ENCODE results near the gene SLC7A7.

The SLC7A7 gene

GRCh38 chr14:22776215-22776614, 39.0 kb downstream of the SLC7A7 start:
- H3K27ac ChIP-seq (ENCODE audit: extremely low read depth, low read depth, low read length), result no peak overlapping the region
- no peak overlapping the region for H3K4me3 ChIP-seq (ENCODE audit: low read depth, low read length)
- no peaks in the 10 kb centered on the region for H3K9me3 ChIP-seq (ENCODE audit: control insufficient read depth, insufficient read depth, low read depth, low read length)
- H3K4me1 ChIP-seq (ENCODE audit: control insufficient read depth, insufficient read depth, low read length), result no peaks in the 10 kb centered on the region
- peaks cover 8 to 34% of the 10 kb centered on the region in 2 experiments; a peak in 2 of 3 replicates for H3K36me3 ChIP-seq (ENCODE audit: control insufficient read depth in 2 of 2, insufficient read depth in 1 of 2, low read length in 2 of 2)
- no peak for TF ChIP-seq KLF9 (tag by site-specific recombination; IDR thresholded peaks at IDR 0.05; ENCODE audit: low read depth)
- no peak for TF ChIP-seq ZNF530 (tag by site-specific recombination; IDR thresholded peaks at IDR 0.05; ENCODE audit: low read depth)
- no peak for TF ChIP-seq ATF2 (tag by site-specific recombination; IDR thresholded peaks at IDR 0.05; ENCODE audit: low read depth)
- TF ChIP-seq ZNF404 (tag by site-specific recombination; IDR thresholded peaks at IDR 0.05), result no peak
- TF ChIP-seq ZFP37 (tag by site-specific recombination; IDR thresholded peaks at IDR 0.05), result no peak
- no peak for TF ChIP-seq GLIS2 (tag by site-specific recombination; IDR thresholded peaks at IDR 0.05)
- TF ChIP-seq, protein P1, sequence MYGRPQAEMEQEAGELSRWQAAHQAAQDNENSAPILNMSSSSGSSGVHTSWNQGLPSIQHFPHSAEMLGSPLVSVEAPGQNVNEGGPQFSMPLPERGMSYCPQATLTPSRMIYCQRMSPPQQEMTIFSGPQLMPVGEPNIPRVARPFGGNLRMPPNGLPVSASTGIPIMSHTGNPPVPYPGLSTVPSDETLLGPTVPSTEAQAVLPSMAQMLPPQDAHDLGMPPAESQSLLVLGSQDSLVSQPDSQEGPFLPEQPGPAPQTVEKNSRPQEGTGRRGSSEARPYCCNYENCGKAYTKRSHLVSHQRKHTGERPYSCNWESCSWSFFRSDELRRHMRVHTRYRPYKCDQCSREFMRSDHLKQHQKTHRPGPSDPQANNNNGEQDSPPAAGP (tag by site-specific recombination; IDR thresholded peaks at IDR 0.05), result no peak
- TF ChIP-seq FEZF1 (tag by site-specific recombination; IDR thresholded peaks at IDR 0.05), result no peak
- TF ChIP-seq, protein P2, sequence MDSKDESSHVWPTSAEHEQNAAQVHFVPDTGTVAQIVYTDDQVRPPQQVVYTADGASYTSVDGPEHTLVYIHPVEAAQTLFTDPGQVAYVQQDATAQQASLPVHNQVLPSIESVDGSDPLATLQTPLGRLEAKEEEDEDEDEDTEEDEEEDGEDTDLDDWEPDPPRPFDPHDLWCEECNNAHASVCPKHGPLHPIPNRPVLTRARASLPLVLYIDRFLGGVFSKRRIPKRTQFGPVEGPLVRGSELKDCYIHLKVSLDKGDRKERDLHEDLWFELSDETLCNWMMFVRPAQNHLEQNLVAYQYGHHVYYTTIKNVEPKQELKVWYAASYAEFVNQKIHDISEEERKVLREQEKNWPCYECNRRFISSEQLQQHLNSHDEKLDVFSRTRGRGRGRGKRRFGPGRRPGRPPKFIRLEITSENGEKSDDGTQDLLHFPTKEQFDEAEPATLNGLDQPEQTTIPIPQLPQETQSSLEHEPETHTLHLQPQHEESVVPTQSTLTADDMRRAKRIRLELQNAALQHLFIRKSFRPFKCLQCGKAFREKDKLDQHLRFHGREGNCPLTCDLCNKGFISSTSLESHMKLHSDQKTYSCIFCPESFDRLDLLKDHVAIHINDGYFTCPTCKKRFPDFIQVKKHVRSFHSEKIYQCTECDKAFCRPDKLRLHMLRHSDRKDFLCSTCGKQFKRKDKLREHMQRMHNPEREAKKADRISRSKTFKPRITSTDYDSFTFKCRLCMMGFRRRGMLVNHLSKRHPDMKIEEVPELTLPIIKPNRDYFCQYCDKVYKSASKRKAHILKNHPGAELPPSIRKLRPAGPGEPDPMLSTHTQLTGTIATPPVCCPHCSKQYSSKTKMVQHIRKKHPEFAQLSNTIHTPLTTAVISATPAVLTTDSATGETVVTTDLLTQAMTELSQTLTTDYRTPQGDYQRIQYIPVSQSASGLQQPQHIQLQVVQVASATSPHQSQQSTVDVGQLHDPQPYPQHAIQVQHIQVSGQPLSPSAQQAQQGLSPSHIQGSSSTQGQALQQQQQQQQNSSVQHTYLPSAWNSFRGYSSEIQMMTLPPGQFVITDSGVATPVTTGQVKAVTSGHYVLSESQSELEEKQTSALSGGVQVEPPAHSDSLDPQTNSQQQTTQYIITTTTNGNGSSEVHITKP (tag by site-specific recombination; IDR thresholded peaks at IDR 0.05), result no peak
- no peak for TF ChIP-seq ZIC2 (tag by site-specific recombination; IDR thresholded peaks at IDR 0.05)
- no peak for TF ChIP-seq ZNF169 (tag by site-specific recombination; IDR thresholded peaks at IDR 0.05)
- TF ChIP-seq ZNF623 (tag by site-specific recombination; IDR thresholded peaks at IDR 0.05), result no peak
- TF ChIP-seq ZBTB11 (tag by site-specific recombination; conservative IDR thresholded peaks at IDR 0.05; ENCODE audit: low read depth), result no peak
- no peak for TF ChIP-seq ZBTB10 (tag by site-specific recombination; IDR thresholded peaks at IDR 0.05)
- no peak for TF ChIP-seq GLI4 (tag by site-specific recombination; IDR thresholded peaks at IDR 0.05)
- no peak for TF ChIP-seq BCL11B (tag by site-specific recombination; IDR thresholded peaks at IDR 0.05; ENCODE audit: low read depth)
- ChIA-PET POLR2A (interaction anchor here (1.5 kb wide), 1 partner anchor 10 kb away, joined by 4 read pairs; the partner anchor contains the start of gene OXA1L), CTCF (interaction anchor here (0.6 to 4.5 kb wide), 3 partner anchors 10 to 78 kb away, joined by 3 to 34 read pairs (median 4); partner anchors contain the start of gene OXA1L)
